HCT116 (cell line): ENCODE data around the gene NDUFS6.

Experiments
- ATF3 ChIP-seq: IDR thresholded peaks from 2 replicates; pipeline ENCODE4 v1.6.1; 2012
- FOSL1 ChIP-seq: IDR thresholded peaks from 2 replicates; pipeline ENCODE4 v1.6.1; 2012; ENCODE audit warnings: low read depth
- POLR2A ChIP-seq: IDR thresholded peaks from 2 replicates; pipeline ENCODE4 v1.7.0; 2011; ENCODE audit warnings: borderline replicate concordance; ENCODE audit not compliant: insufficient read depth, insufficient read length; ENCODE audit errors: extremely low read depth
- POLR2AphosphoS5 ChIP-seq: IDR thresholded peaks from 2 replicates; pipeline ENCODE4 v1.6.1; 2011; ENCODE audit warnings: mild to moderate bottlenecking, low read depth, low read length, moderate library complexity
- RAD21 ChIP-seq: IDR thresholded peaks from 2 replicates; pipeline ENCODE4 v1.6.1; 2012; ENCODE audit warnings: low read depth, mild to moderate bottlenecking
- REST ChIP-seq: IDR thresholded peaks from 2 replicates; pipeline ENCODE4 v1.6.1; 2012; ENCODE audit warnings: low read depth
- SIN3A ChIP-seq: IDR thresholded peaks from 2 replicates; pipeline ENCODE4 v1.6.1; 2012; ENCODE audit warnings: low read depth
- TCF7L2 ChIP-seq: IDR thresholded peaks from 2 replicates; pipeline ENCODE4 v1.7.0; 2011; ENCODE audit warnings: borderline replicate concordance, inconsistent platforms; ENCODE audit not compliant: insufficient read depth, insufficient read length; ENCODE audit errors: extremely low read depth
- YY1 ChIP-seq: IDR thresholded peaks from 2 replicates; pipeline ENCODE4 v1.6.1; 2011; ENCODE audit warnings: low read length, low read depth, moderate library complexity, mild to moderate bottlenecking; ENCODE audit not compliant: insufficient replicate concordance; ENCODE audit errors: extremely low read depth
- TF ChIP-seq, protein P1 (sequence below), 3 experiments: fragments of 200-600 bp in 1 of 3; sonication (generic) in 1 of 3; IDR thresholded peaks in 2 of 3; conservative IDR thresholded peaks in 1 of 3; 2 replicates each; pipeline ENCODE4 v1.5.1; 2012 to 2017; ENCODE audit warnings: low read depth in 2 of 3, low read length in 2 of 3, antibody characterized with exemption in 1 of 3, borderline replicate concordance in 1 of 3, control low read depth in 1 of 3, mild to moderate bottlenecking in 1 of 3, mixed read lengths in 1 of 3, mixed run types in 1 of 3, moderate library complexity in 1 of 3; ENCODE audit not compliant: insufficient read depth in 1 of 3
- TF ChIP-seq, protein P2 (sequence below): IDR thresholded peaks from 2 replicates; pipeline ENCODE4 v1.6.1; 2011; ENCODE audit warnings: mild to moderate bottlenecking, low read length, moderate library complexity; ENCODE audit not compliant: insufficient replicate concordance; ENCODE audit errors: extremely low read depth

GRCh38 chr5:1845696-1846095, 44.5 kb downstream of the NDUFS6 start:
- TF ChIP-seq, protein P1, sequence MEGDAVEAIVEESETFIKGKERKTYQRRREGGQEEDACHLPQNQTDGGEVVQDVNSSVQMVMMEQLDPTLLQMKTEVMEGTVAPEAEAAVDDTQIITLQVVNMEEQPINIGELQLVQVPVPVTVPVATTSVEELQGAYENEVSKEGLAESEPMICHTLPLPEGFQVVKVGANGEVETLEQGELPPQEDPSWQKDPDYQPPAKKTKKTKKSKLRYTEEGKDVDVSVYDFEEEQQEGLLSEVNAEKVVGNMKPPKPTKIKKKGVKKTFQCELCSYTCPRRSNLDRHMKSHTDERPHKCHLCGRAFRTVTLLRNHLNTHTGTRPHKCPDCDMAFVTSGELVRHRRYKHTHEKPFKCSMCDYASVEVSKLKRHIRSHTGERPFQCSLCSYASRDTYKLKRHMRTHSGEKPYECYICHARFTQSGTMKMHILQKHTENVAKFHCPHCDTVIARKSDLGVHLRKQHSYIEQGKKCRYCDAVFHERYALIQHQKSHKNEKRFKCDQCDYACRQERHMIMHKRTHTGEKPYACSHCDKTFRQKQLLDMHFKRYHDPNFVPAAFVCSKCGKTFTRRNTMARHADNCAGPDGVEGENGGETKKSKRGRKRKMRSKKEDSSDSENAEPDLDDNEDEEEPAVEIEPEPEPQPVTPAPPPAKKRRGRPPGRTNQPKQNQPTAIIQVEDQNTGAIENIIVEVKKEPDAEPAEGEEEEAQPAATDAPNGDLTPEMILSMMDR (IDR thresholded peaks at IDR 0.05 in 2 of 3, conservative IDR thresholded peaks at IDR 0.05 in 1 of 3; ENCODE audit: borderline replicate concordance in 1 of 3, insufficient read depth in 1 of 3, low read depth in 2 of 3, low read length in 2 of 3), result no peak
- TF ChIP-seq POLR2AphosphoS5 (no peak), POLR2A (no peak), SIN3A (no peak), REST (no peak), RAD21 (no peak), YY1 (no peak), FOSL1 (no peak), ATF3 (no peak), TCF7L2 (no peak)
- TF ChIP-seq, protein P2, sequence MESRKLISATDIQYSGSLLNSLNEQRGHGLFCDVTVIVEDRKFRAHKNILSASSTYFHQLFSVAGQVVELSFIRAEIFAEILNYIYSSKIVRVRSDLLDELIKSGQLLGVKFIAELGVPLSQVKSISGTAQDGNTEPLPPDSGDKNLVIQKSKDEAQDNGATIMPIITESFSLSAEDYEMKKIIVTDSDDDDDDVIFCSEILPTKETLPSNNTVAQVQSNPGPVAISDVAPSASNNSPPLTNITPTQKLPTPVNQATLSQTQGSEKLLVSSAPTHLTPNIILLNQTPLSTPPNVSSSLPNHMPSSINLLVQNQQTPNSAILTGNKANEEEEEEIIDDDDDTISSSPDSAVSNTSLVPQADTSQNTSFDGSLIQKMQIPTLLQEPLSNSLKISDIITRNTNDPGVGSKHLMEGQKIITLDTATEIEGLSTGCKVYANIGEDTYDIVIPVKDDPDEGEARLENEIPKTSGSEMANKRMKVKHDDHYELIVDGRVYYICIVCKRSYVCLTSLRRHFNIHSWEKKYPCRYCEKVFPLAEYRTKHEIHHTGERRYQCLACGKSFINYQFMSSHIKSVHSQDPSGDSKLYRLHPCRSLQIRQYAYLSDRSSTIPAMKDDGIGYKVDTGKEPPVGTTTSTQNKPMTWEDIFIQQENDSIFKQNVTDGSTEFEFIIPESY, result no peak
